HepG2 (cell line): ENCODE data around the gene EIF5B. TPM values are rescaled to one million over a fixed set of nuclear protein-coding genes. Genes with fewer than 3 reads are reported as not detected.
A peak's percentile ranks its signal among the peaks of the same experiment; 100 is the strongest.

Experiments used
- ATF7-NPFF ChIP-seq: sonication (generic); formaldehyde crosslinking; IDR thresholded peaks from 2 replicates; pipeline ENCODE4 v1.8.1; 2023; ENCODE audit warnings: mild to moderate bottlenecking, low read depth, missing genetic modification reagents, moderate library complexity
- ETV6 ChIP-seq: sonication (generic); formaldehyde crosslinking; conservative IDR thresholded peaks from 2 replicates; pipeline ENCODE4 v1.4.0; 2020; ENCODE audit warnings: missing genetic modification reagents
- HNF4G ChIP-seq, 2 experiments: sonication (generic) in 1 of 2; formaldehyde crosslinking in 1 of 2; IDR thresholded peaks; 2 replicates each; pipeline versions ENCODE4 v1.4.0 to v1.6.1; 2011 to 2020; ENCODE audit warnings: borderline replicate concordance in 2 of 2, low read depth in 2 of 2, mild to moderate bottlenecking in 2 of 2, low read length in 1 of 2, missing genetic modification reagents in 1 of 2, moderate library complexity in 1 of 2
- HNRNPUL1 ChIP-seq: fragments of 200-400 bp; formaldehyde crosslinking; IDR thresholded peaks from 2 replicates; pipeline ENCODE4 v1.6.1; 2017; ENCODE audit warnings: low read depth, mild to moderate bottlenecking, low read length, moderate library complexity
- KAT7 ChIP-seq: IDR thresholded peaks from 2 replicates; pipeline ENCODE4 v1.6.1; 2018; ENCODE audit warnings: borderline replicate concordance, missing compliant biosample characterization
- KLF15 ChIP-seq: sonication (generic); formaldehyde crosslinking; IDR thresholded peaks from 2 replicates; pipeline ENCODE4 v1.8.1; 2023; ENCODE audit warnings: borderline replicate concordance, mild to moderate bottlenecking, inconsistent platforms, missing genetic modification reagents, mixed read lengths
- KLF16 ChIP-seq, 2 experiments: sonication (generic) in 1 of 2; formaldehyde crosslinking in 1 of 2; IDR thresholded peaks; 2 replicates each; pipeline versions ENCODE4 v1.6.1 to v1.8.0; 2016 to 2023; ENCODE audit warnings: missing genetic modification reagents in 2 of 2, missing compliant biosample characterization in 1 of 2
- MBNL3 ChIP-seq: fragments of 250-450 bp; sonication (Bioruptor Pico); conservative IDR thresholded peaks from 2 replicates; pipeline ENCODE4 v1.8.0; 2022; ENCODE audit warnings: mild to moderate bottlenecking, inconsistent platforms
- NCOA5 ChIP-seq: sonication (generic); formaldehyde crosslinking; IDR thresholded peaks from 2 replicates; pipeline ENCODE4 v1.4.0; 2020; ENCODE audit warnings: missing genetic modification reagents
- NFAT5 ChIP-seq: sonication (generic); formaldehyde crosslinking; IDR thresholded peaks from 2 replicates; pipeline ENCODE4 v1.4.0; 2020; ENCODE audit warnings: missing genetic modification reagents
- NR2F6 ChIP-seq, 2 experiments: IDR thresholded peaks; 2 replicates each; pipeline ENCODE4 v1.6.1; 2016; ENCODE audit warnings: antibody characterized with exemption in 1 of 2, mild to moderate bottlenecking in 1 of 2
- PCBP2 ChIP-seq: fragments of 200-400 bp; formaldehyde crosslinking; optimal IDR thresholded peaks from 2 replicates; pipeline ENCODE3; 2018; ENCODE audit warnings: low read length, low read depth; ENCODE audit not compliant: poor library complexity, severe bottlenecking
- PHF20 ChIP-seq: sonication (generic); formaldehyde crosslinking; IDR thresholded peaks from 2 replicates; pipeline ENCODE4 v1.5.0; 2020; ENCODE audit warnings: mild to moderate bottlenecking, missing genetic modification reagents
- SRSF1 ChIP-seq: fragments of 200-400 bp; formaldehyde crosslinking; optimal IDR thresholded peaks from 2 replicates; pipeline ENCODE3; 2017; ENCODE audit warnings: mild to moderate bottlenecking, low read depth, low read length, moderate library complexity
- TOPORS ChIP-seq: sonication (generic); formaldehyde crosslinking; IDR thresholded peaks from 2 replicates; pipeline ENCODE4 v1.8.0; 2023; ENCODE audit warnings: mild to moderate bottlenecking, missing genetic modification reagents
- TSC22D2 ChIP-seq: sonication (generic); formaldehyde crosslinking; IDR thresholded peaks from 2 replicates; pipeline ENCODE4 v1.5.1; 2020; ENCODE audit warnings: missing genetic modification reagents, mild to moderate bottlenecking, borderline replicate concordance
- XBP1 ChIP-seq: sonication (generic); formaldehyde crosslinking; IDR thresholded peaks from 2 replicates; pipeline ENCODE4 v1.5.0; 2020; ENCODE audit warnings: missing genetic modification reagents
- ZNF260 ChIP-seq: sonication (generic); formaldehyde crosslinking; IDR thresholded peaks from 2 replicates; pipeline ENCODE4 v1.4.0; 2020; ENCODE audit warnings: missing genetic modification reagents, low read depth, mild to moderate bottlenecking, borderline replicate concordance
- ZNF614 ChIP-seq: IDR thresholded peaks from 2 replicates; pipeline ENCODE4 v1.6.1; 2018; ENCODE audit warnings: missing biosample characterization, missing genetic modification reagents, inconsistent platforms, borderline replicate concordance
- ZNF792 ChIP-seq: IDR thresholded peaks from 2 replicates; pipeline ENCODE4 v1.6.1; 2016
- ZSCAN30 ChIP-seq: sonication (generic); formaldehyde crosslinking; IDR thresholded peaks from 2 replicates; pipeline ENCODE4 v1.5.0; 2020; ENCODE audit warnings: mild to moderate bottlenecking, missing genetic modification reagents
- ZSCAN9 ChIP-seq: IDR thresholded peaks from 2 replicates; pipeline ENCODE4 v1.6.1; 2016; ENCODE audit warnings: borderline replicate concordance
- polyA plus RNA-seq, 8 experiments: library from polyadenylated mRNA; depleted of rRNA in 3 of 8; stranded (reverse) in 7 of 8; unstranded in 1 of 8; fragments of >200 nt; fragmentation: Illumina TruSeq in 4 of 8; extraction: Trizol in 4 of 8; gene quantifications; 2 replicates each; pipeline versions ENCODE4 v1.2.1 to v1.2.3, GENCODE V29; 2011 to 2016; ENCODE audit warnings: low read depth in 4 of 8, missing spikeins in 1 of 8, mixed read lengths in 1 of 8; ENCODE audit not compliant: insufficient read depth in 1 of 8
- total RNA-seq, 5 experiments: library from RNA; depleted of rRNA; stranded (reverse); fragments of >200 nt; fragmentation: Illumina TruSeq; extraction: Trizol; gene quantifications; 2 replicates each; pipeline ENCODE4 v1.2.3, GENCODE V29; 2016; ENCODE audit warnings: low read depth in 1 of 5

Gene EIF5B
- total and polyA plus RNA-seq, 2 of the 13 experiments (the other 11 are each of a cell fraction or from before 2014, with no cell fraction given) = 8.8 to 32.1 TPM

- TF ChIP-seq XBP1 (no peak), TSC22D2 (CRISPR knock-in tag) (peak; percentile 92; the same call in 1 of the 2 replicates), PHF20 (CRISPR knock-in tag) (peak; percentile 94), ETV6 (peak; percentile 72; the same call in 1 of the 2 replicates), TOPORS (CRISPR knock-in tag) (peak; percentile 22), HNRNPUL1 (no peak), SRSF1 (peak; percentile 92), ZSCAN30 (no peak; the same call in 1 of the 2 replicates), PCBP2 (no peak), ZNF614 (CRISPR knock-in tag) (peak; percentile 83; the same call in 1 of the 2 replicates), ZNF260 (CRISPR knock-in tag) (no peak), NR2F6 (IDR thresholded peaks at IDR 0.05) (no peak; the same call in 1 of the 2 replicates), NR2F6 (CRISPR knock-in tag; IDR thresholded peaks at IDR 0.05) (no peak; the same call in 1 of the 2 replicates), ZSCAN9 (peak; percentile 68; the same call in 1 of the 2 replicates), ZNF792 (peak; percentile 94), NFAT5 (no peak), HNF4G (IDR thresholded peaks at IDR 0.05; ENCODE audit: borderline replicate concordance, low read depth, low read length) (peak; percentile 22; the same call in 1 of the 2 replicates), HNF4G (CRISPR knock-in tag; IDR thresholded peaks at IDR 0.05; ENCODE audit: borderline replicate concordance, low read depth) (peak; percentile 34; the same call in 1 of the 2 replicates), NCOA5 (no peak), MBNL3 (CRISPR knock-in tag) (no peak), KAT7 (no peak), ATF7-NPFF (CRISPR knock-in tag) (peak; percentile 71; the same call in 1 of the 2 replicates), KLF15 (CRISPR knock-in tag) (no peak), KLF16 (CRISPR knock-in tag; IDR thresholded peaks at IDR 0.05) (peak in 1 of 2 experiments; percentile 95; a peak in 2 of 4 replicates)
Measured at GRCh38 chr2:99335911-99336803, 1.0 kb upstream of the EIF5B start, which contains the start of gene TXNDC9 (continued).
